Anterior cingulate cortex (tissue), 58 donors: ENCODE measurements around the gene SLC8A3.

ENCODE experiments used
- DNase-seq, 58 donors: peaks; one replicate each; lab custom pipeline; 2025; lab: John Stamatoyannopoulos, UW

Gene SLC8A3

DNA sequence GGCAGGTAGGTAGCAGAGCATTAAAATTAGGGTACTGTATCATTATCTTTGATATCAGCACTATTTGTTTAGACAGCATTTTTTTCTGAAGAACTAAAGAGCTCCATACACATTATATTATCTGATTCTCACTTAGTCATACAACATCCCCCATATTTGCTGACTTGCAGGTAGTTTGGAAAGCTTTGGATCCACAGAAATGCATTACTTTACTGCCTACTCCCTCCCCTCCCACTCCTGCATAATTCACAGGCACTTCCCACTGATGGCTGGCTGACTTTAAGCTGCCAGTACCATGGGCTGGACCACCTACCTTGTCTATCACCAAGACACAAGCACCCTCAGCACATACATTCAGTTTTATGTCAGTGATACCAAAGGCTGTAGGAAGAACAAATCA is 110.4 kb downstream of the SLC8A3 start:
- peak in 3 of 58 donors; percentile 2 to 8 (median 4) for DNase-seq

DNA sequence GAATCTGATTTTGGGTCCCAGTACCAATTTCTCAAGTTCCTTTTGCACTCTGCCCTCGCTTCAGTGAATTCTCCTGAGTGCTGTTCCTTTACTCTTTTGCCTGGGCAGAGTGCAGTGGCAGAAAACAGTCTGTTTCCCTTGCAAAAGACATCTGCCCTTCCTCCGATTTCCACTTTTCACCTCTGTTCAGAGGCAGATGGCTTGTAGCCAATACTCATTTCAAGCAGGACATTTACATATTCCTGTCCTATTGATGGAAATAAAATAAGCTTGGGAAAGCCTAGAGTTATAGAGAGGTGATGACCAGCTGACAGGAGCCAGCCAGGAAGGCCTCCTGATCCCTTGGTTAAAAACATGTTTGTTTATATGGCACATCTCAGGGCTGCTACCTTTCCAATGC is 111.0 kb downstream of the SLC8A3 start:
- no peak for DNase-seq

DNA sequence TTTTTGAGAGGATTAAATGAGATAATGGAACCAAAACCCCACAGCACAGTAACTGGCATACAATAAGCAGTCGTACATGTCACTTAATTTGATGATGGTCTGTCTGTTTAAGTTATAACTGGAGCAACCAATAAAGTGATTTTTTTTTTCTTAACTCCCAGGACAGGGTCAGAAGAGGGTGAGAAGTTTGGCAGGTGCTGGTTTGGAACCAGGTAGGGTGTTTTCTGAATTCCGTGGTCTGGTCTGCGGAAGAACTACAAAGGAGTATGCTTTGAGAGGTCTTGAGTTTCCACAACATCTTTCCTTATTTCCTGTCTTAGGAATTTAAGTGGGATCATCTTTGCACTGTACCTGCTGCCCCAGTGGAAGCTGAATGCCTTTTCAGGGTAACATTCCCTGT is 111.7 kb downstream of the SLC8A3 start:
- DNase-seq: no peak

DNA sequence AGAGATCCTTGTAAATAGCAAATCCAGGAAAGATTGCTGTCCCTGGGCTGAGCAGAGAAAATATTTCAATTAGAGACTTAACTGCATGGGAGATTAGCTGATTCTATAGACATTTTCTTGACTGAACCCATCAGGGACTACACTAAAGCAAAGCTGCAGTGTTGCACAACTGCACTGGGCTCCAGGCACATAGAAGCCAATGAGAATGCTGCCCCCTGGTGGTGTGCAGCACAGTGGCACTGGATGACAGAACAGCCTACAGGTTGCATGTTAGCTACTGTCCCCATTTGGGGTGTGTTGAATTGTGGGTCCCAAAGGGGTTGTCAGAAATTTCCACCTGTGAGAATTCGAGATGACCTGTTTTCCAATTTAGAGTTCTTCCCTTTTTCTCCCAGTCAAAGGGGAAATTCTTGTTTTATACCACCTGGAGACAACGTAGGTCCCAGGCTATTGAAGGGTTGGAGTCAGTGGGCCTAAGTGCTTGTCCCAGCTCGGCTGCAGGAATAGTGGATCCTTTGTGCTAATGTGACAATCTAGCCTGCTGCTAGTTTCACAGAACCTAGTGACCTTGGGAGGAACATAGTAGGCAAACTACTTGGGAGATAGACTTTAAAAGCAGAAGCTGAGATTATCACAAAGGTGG is 114.7 kb downstream of the SLC8A3 start:
- peak in 44 of 58 donors; percentile 3 to 79 (median 28) for DNase-seq

DNA sequence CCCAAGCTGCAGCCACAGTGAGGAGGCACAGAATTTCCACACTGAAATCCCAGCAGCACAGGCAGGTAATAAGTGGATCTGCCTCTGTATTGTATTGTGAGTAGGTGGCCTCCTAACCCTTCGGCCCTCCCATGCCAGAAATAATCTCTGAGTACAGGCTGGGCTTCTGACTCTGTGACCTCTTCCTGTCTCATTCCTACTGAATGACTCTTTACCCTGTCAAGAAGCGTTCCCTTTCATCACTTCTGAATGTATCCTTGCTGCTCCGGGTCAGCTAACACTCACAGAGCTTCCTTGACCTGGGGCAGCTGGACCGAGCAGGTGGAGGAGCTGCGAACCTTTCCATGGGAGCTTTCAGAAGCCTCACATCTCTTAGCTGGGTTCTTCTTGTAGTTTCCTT is 119.6 kb downstream of the SLC8A3 start:
- DNase-seq: no peak

DNA sequence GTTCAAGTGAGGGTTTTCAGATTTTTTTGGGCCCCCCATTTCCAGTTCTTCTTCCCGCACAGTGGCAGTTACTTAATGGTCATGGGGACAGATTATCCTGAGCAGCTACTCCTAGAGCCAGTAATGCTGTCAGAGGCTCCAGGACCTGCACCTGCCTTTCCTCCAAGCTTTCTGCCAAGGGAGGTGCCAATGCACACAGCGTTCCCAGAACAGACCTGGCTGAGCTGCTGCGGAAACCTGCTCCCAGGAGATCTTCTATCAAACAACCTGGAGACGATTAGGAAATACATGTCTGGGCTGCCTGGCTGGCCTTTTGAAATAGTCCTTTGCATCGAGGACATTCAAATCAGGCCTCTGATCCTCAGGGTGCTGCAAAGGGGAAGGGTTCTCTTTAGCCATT is 120.9 kb downstream of the SLC8A3 start:
- DNase-seq: no peak

DNA sequence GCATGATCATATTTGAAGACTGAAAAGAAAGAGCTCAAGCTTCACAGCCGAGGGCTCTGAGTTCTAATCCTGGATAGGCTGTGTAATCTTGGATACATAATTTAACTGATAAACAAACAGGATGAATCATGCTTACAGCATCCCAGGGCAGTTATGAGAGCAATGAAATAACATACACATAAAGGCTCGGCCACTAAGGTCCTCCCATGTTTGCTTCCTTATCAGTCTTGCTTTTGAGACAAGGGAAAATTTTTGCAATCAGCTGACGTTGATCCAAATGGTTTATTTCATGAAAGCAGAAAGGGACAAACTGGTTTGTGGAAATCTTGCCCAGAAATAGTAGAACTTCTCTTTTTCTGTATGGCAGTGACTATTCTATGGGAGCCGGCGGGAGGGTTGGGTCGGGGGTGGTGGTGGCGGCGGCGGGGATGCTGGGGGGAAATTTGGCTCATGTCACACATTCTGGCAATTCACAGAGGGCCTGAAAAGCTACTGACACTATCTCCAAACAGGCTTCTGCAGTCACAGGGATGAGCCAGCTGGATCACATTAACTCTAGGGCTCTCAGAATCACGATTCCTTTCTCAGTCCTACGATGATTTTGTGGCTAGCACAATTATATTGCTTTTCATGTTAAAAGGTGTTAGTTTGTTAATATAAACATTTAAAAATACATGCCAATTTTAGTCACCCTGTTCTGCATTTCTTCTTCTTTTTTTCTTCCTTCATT is 124.5 kb downstream of the SLC8A3 start:
- no peak for DNase-seq

DNA sequence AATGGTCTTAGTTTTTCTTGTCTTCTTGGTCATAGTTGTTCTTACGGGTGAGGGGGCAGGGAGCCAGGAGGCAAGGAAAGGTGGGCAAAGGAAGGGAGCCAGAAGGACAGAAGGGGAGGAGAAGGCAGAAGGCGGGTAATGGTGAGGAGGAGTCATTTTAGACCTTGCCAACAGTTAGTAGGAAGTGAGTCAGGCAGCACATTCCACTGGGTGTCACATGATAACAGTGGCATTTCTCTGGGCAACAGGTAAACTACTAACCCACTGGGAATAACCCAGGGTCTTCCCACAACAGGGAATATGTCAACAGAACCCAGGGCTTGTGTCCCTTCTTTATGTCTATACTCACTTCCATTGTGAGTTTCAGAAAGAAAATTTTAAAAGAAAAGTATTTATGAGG is 127.6 kb downstream of the SLC8A3 start:
- DNase-seq: no peak

DNA sequence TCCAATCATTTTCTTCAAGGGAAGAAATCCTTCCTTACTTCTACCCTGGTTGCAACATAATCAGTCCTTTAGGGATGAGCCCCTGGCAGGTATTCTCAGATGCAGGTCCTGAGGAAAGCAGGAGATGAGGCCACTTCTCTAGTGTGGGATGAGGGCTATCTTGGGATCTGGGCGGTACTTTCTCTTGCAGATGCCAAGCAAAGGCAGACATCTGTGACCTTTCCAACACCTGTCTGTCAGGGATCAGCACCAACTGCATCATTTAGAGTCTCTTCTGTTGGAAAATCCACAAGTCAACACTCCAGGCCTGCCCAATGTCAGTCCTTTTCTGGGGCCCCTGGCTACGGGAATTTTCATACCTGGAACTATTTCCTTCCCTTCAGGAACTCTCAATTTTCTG is 129.2 kb downstream of the SLC8A3 start:
- DNase-seq: no peak

DNA sequence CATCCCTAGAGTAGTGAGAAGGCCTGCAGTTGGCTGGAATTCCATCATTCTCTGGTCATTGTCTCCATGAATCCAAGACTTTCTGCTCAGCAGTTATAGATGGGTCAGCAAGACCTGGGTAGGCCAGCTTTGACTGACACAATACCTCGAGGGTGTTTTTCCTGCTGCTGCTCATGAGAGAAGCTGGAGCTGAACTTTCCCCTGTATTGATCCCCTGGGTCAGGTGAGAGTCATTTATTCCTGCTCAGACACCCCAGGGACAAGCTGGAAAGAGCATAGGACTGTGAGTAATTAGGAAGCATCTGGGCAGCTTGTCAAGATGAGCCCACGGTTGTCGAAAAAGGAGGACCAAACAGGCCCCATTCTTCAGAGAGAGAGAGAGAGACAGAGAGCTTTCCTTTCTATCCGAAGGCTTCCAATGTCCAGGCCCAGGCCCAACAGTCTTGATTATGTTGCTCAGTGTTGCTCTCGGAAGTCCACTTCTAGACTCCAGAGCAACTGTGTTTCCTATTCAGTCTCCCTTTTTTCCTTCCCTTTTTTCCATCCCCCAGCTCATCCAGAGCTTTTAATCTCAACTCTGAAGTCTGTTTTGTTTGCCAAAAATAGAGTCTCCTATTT is 131.1 kb downstream of the SLC8A3 start:
- no peak for DNase-seq

DNA sequence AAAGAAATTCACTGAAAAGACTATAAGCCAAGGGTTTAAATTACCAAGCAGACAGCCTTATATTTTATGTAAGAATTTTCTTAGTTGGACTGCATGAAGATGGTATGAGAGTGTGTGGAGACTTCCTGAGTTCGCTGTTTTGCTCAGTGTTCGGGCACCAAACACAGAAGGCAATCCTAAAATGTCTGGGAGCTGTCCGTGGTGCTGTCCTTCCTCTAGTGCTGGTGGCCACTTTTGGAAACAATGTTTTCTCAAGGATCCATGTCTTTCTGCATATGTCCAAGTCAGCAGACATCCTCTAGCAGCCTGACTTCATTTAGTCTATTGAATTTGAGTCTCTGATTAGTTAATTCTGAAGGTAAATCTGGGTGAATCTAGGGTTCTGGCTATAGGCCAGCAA is 135.8 kb downstream of the SLC8A3 start:
- no peak for DNase-seq

DNA sequence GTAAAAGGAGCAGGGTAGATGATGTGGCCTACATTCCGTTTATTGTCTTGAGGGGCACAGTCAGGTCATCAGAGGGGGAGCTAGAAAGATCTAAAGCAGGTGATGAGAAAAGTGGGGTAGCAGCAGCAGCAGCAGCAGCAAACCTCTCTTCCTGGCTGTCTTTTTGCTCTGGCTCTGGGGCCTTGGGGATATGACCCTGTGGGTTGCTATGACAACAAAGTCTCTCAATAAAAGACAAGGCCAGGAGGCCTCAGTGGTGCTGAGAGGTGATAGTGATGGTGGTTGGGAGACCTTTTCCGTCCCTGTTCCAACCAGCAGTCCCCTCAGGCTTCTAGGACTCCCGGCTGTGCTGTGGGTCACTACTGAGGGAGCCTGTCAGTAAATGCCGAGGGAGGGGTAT is 138.6 kb downstream of the SLC8A3 start:
- no peak for DNase-seq

DNA sequence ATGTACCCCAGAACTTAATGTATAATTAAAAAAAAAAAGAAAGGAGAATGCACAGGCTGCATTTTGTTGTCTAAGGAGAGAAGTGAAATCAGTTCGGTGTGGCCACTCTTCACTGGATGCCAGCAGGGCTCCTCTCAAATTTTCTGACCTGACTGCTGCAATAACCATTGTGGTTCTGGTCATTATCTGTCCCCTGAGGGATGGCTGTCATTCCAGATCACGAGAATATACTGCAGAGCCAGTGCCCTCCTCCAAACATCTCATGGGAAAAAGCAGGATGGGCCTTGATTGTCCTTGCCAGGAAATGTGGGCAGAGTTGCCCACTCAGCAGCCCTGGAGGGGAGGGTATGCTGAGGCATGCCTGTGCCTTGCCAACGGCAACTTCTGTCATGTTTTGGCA is 139.1 kb downstream of the SLC8A3 start:
- DNase-seq: peak in 4 of 58 donors; percentile 2 to 6 (median 6)

DNA sequence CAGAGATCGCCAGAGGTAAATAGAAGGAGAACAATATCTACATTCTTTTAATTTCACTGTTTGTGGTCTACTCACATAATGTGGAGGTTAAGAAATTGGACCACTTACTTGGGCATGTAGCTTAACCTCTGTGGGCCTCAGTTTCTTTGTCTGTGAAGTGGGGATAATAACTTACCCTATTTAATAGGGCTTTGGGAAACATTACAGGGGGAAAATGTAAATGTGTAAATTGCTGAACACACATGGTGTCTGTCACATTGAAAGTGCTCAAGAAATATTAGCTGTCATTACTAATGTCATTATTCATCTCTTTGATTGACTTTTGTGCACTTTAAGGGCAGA is 140.5 kb downstream of the SLC8A3 start:
- DNase-seq: no peak

DNA sequence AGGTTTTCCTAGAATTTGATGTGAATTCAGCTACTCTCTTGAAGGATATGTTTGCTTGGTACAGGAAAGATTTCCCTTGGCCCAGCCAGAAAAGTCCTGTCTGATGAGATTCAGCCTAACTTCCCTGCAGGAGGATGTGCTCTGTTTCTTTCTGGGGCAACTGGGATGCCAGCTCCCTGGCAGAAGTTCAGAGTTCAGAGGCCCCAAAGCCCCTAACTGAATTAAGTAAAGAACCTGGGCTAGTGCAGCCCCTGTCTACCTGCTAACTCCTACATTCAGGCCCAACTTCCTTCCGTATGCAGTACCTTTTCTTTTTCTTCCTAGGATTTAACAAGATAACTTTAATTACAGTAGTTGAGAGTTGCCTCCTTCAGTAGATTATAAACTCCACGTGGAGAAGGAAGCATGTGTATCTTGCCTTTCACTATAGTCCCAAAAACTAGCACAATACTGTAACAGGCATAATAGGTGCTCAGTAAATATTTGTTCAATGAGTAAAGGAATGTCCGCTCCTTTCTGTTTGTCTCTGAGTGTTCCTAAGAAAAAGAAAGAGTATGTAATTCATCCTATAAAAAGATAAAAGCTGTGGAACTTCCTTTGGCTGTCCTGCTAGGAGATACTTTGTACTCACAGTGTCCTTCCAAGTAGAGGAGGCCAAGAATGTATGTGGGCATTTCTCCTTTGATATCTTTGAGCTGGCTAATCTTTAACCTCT is 141.0 kb downstream of the SLC8A3 start:
- DNase-seq: no peak

DNA sequence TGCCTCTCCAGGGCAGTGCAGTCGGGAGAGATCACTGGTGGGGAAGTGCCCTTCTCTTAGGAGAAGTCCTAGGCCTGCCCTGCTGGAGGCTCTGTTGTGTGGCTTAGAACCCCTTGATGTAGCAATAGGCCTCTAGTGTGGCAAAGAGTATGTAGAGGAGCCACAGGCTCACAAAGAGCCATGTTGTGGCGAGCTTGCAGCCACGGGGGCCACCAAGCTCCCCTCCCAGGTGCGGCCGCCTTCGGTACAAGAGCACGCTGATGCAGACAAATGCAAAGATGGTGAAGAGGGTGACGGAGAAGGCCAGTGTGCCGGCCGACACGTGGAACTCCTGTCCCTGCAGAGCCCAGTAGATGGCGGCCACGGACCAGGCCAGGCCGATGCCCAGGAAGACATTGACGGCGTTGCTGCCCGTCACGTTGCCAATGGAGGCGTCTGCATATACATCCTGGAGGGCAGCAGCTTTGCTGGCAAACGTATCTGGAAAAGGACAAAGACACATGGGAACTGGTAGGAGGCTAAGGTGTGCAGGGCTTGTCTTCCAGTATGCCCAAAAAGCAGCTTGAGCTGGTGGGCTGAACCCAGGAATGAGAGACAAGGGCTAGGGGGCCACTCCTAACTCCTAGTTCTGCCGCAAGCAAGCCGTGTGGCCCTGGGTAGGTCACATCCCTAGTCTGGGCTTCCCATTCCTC is 142.8 kb downstream of the SLC8A3 start:
- peak in 54 of 58 donors; percentile 19 to 83 (median 50) for DNase-seq

DNA sequence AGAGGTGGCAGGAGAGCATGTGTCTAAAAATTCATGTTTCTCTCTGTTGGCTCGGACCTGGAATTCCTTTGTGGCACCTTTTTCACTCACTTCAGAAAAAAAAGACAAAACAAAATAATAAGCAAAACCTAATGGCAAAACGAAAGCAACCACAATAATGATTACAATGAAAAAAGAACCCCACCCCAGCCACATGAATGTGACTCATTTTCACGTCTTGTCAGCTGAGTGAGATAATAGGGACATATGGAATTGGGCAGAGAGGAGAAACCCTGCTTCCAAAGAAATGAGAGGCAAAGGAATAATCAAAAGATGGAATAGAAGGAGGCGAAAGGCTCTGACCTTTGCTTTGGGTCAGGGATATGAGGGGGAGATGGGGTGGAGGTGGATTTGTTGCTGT is 143.4 kb downstream of the SLC8A3 start:
- no peak for DNase-seq

DNA sequence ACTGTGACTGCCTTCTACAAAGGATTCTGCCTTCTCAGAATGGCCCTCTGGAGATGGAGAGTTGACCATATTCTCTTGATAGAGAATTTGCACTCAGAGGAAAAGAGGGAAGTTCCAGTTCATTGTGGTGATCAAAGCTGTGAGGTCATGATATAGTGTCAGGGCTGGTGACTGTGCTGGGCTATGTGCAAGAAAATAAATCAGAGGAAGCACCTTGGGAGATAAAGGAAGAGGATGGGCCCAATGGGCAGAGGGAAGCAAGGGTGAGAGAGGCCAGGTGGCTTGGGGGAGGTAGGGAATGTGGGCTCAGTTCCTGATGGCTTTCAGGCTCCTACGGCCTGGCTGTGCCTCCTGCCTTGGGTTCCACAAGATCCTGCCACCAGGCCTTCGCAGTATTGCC is 145.8 kb downstream of the SLC8A3 start:
- no peak for DNase-seq

DNA sequence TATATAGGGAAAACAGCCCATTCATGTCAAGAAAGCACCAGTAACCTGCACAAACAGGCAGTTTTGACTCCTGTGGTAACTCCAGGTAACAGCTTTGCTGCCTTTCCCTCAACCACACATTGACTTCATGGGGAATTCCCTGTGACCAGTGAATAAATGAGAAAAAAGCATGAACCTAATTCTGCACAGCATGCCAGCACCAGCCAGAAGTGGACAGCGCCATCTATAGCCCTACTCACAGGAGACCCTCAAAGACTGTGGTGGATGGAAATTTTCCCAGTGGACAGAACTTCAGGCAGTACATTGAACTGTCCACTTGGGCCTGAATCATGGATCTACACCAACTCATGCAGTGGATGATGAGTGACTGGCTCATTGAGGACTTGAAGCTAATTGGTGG is 152.1 kb downstream of the SLC8A3 start:
- DNase-seq: no peak

DNA sequence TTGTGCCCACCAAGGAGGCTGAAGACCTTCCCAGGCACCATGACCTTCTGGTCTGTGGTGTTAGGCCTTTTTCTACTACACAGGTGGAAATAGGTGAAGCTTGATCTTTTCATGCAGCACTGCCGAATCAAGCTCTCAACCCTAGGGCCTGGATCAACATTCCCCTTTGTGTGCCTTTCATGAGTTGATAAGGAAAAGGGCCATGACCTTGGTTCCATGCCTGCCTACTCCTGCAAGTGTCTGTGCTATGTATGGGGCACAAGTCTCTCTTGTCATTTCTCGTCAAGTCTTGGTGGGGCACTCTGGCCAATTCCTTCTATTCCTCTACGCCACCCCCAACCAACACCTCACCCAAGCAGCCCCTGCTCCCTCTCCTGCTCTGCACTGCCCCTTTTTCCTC is 154.5 kb downstream of the SLC8A3 start:
- no peak for DNase-seq

DNA sequence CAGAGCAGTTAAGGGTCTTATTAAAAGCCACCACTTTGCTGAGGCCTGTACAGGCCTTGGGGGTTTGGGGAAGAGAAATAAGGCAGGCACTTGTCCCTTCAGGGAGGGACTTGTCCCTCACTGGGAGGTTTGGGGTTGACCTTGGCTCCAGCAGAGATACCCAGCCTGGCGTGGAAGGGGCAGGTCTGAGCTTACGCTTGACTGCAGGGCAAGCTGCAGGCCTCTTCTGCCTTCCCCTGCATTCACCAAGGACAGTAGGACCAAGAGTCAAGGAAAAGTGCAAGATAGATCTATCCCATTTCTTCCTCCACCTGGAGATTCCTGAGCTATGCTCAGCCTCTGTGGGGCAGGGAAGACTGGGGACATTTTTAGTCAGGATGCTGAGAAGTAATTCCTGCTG is 155.2 kb downstream of the SLC8A3 start:
- DNase-seq: no peak
